ENCODE results near the gene TSKU.

GRCh38 chr11:76783896-76784813, 999 bp downstream of the TSKU start:
- TF ChIP-seq YY1 (IDR thresholded peaks at IDR 0.05; ENCODE audit: insufficient read depth, insufficient read length) (no peak), ZNF274 (IDR thresholded peaks at IDR 0.05; ENCODE audit: low read depth, low read length) (no peak)

Data from NT2/D1 (cell line).